Astrocyte of the spinal cord (primary cell): ENCODE results near the gene MEA1.
A peak's percentile ranks its signal among the peaks of the same experiment; 100 is the strongest.

ENCODE experiments used
- DNase-seq: peaks from one replicate; pipeline ENCODE4 v3.0.0; 2011; ENCODE audit warnings: low read depth, low spot score
- H3K4me3 ChIP-seq: 2 replicates; pipeline ENCODE4 v1.5.1; 2011; ENCODE audit warnings: low read depth, mild to moderate bottlenecking, low read length, moderate library complexity
- in situ Hi-C: cut with HindIII; loops from 2 replicates; pipeline ENCODE4 v1.10.0; 2017; ENCODE audit warnings: low sequenced_read_pairs
- TF ChIP-seq, protein P1 (sequence below): IDR thresholded peaks from 2 replicates; pipeline ENCODE4 v1.5.1; 2012; ENCODE audit warnings: low read depth, mild to moderate bottlenecking, low read length, inconsistent platforms

The MEA1 gene

DNA sequence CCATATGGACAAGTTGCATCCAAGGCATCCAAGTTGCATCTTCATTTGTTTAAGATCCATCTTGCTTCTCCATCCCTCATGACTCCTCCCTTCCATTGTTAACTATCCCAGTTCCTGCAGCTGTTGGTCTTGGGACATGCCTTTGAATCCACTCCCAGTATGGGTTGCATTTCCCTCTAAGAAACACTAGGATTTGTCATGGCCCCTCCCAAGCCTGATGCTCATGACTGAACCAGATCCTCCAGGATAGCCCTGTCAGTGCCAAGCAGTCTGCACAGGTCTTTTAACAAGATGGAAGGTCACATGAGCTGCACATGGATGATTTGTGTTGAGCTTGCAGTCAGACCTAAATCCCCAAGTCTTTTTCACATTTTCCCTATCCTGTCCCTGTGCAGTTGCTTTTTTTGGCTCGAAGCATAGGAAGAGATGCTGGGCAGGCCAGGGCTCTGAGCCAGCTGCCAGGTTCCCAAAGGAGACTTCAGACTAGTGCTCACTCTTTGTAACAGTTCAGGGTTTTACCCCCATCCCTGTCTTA lies 25.2 kb downstream of the MEA1 start:
- in situ Hi-C loops: no loop called here
- TF ChIP-seq, protein P1, sequence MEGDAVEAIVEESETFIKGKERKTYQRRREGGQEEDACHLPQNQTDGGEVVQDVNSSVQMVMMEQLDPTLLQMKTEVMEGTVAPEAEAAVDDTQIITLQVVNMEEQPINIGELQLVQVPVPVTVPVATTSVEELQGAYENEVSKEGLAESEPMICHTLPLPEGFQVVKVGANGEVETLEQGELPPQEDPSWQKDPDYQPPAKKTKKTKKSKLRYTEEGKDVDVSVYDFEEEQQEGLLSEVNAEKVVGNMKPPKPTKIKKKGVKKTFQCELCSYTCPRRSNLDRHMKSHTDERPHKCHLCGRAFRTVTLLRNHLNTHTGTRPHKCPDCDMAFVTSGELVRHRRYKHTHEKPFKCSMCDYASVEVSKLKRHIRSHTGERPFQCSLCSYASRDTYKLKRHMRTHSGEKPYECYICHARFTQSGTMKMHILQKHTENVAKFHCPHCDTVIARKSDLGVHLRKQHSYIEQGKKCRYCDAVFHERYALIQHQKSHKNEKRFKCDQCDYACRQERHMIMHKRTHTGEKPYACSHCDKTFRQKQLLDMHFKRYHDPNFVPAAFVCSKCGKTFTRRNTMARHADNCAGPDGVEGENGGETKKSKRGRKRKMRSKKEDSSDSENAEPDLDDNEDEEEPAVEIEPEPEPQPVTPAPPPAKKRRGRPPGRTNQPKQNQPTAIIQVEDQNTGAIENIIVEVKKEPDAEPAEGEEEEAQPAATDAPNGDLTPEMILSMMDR: no peak
- peak; percentile 14 for DNase-seq
- H3K4me3 ChIP-seq: no peak overlapping the region

DNA sequence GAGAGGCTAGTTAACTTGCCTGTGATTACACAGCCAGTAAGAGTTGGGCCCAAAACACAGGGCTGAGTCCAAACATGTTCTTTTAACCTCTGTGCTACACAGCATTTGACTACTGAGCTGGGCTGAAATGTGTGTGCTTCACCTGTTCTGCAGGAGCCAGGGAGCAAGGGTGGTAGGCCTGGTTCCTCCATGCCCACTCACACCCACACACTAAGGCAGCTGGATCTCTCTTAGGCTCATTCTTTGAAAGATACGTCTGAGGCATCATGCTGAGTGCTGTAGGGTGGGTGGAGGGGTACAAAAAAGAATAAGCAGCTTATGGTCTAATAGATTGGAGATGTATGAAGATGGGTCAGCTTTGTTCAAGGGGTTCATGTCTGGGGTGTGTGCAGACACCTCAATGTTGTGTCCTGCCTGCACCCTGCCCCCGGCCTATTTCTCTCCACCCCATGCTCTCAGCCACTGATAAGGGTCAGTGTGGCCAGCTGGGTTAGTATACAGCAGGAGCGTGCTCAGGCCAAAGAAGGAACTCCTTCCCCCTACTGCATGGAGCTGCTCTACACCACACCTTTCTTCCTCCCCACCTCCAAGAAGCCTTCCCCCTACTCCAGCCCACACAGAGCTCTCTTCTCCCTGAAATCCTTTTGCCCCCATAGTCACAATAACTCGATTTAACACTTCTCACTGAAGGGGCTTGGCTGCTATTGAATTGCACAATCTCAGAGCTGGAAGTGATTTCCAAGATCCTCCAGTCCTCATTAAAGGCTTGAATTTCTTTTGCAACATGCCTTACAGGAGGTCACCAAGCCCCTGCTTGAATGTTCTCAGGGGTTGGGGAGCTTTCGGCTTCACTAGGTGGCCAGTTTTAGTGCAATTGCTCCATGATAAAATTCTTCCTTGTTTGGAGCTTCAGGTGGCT lies 26.0 kb downstream of the MEA1 start:
- TF ChIP-seq, protein P1: no peak
- in situ Hi-C loops: no loop called here

DNA sequence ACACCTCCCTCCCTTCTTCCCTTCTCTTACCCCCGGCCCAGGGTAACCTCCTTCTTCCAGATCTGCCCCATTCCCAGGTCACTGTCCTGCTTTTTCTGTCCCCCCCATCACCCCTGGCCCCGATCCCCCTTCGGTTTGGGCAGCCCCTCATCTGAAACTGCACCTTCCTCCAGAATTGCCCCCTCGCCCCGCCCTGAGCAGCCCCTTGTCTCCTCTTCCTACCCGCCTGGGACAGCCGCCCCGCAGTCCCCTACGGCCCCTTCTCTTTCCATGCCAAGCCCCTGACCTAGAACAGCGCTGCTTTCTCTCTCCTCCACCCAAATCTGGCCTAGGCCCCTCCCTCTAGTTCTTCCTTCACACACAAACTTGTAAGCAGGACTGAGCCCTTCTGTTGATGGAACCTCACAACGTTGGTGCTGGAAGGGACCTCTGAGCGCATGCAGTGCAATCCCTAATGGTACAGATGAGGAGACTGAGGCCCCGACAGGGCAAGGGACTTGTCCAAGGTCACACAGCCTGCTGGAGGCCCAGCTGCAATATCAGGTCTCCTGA lies 28.7 kb downstream of the MEA1 start:
- no peak for DNase-seq
- in situ Hi-C loops: no loop called here
- TF ChIP-seq, protein P1: no peak
- H3K4me3 ChIP-seq: peak overlapping the region; percentile 73

More for the DNA sequence above, 26.0 kb downstream of the MEA1 start:
- DNase-seq: no peak
- H3K4me3 ChIP-seq: no peak overlapping the region

DNA sequence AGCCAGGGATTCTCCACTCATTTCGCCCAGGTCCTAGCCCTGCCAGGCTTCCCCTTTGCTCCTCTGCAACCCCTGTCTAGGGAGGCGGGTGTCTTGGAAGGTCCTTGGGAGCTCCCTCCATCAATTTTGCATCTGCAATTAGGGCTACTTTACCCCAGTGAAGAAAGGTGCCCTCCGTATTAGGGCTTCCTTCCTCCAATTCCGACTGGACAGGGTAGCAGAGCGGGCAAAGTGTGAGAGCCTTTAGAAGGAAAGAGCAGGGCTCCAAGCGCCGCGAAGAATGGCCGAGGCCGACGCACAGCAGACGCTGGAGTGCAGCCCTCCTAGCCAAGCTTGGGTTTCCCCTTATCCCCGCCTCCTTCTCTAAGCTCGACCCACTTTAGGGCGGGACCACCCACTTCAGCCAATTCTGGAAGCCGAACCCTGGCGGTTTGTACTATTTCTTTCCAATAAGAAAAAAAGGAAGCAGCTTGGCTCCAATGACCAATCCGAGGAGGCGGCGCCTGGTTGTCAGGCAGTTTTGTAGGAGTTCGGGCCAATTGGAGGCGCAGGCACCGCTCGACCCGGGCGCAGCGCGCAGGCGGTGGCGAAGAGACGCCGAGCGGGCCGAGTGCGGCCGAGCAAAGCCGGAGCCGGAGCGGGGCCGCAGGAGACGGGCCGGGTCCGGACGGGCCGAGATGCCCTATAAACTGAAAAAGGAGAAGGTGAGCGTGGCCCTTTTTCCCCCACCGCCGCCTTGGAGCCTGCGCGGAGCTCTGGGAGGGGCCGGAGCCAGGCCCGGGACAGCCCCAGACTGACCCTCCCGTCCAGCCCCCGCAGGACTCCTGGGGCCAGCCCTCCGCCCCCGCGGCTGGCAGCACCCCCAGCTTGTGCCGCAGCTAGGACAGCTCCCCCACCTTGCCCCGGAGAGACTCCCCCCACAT lies 29.5 kb downstream of the MEA1 start, which contains the start of gene PPP2R5D:
Gene PPP2R5D, plus strand, starts transcription at position 570 of the 923 bp plus-strand sequence. Its CDS starts 108 bp downstream, at position 678.
- TF ChIP-seq, protein P1: no peak
- peak; percentile 100 for DNase-seq

DNA sequence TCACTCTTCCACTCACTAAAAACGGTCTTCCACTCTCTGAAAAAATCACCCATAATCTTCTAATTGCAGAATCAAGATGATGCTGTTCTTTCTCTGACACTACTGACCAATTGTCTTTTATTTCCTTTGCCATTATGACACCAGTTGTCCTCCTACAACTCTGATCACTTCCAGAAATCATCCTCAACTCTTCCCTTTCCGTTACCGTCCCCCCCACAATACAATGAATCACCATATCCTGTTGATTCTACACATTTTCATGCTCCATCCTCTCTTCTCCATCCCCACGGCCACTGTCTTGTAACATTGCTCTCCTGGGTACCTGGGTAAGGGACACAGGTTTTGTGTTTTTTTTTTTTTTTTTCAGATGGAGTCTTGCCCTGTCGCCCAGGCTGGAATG lies 31.9 kb downstream of the MEA1 start:
- in situ Hi-C loops: no loop called here
- TF ChIP-seq, protein P1: no peak
- DNase-seq: no peak
- H3K4me3 ChIP-seq: no peak overlapping the region

More for the DNA sequence above, 29.5 kb downstream of the MEA1 start, which contains the start of gene PPP2R5D:
- in situ Hi-C loops: no loop called here
- peak within 1 kb of the TSS; percentile 73 for H3K4me3 ChIP-seq
